Measurements from ENCODE around the gene WDFY4.

WDFY4 gene

DNA sequence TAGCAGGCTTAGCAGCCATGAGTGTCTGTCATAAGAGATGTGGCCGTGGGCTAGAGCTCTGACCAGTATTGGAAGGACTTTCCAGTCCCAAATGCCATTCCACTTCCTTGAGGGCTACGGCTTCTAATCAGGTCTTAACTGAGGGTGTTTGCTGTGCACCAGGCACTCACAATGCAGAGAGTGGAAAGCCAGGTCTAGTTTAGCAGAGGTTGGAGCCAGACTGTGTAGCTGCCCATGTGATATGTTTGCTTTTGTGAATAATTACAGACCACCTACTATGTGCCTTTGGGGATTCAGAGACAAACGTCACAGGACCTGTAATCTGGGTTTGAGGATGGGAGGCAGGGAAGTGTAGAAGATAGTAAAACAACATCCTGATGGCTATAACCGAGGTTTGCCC lies 79.8 kb downstream of the WDFY4 start:
- ChIA-PET CTCF (interaction anchor here (1.0 kb wide), 1 partner anchor 12 kb away, joined by 3 read pairs; no protein-coding TSS in a partner anchor), POLR2A (no interaction called here)
- DNase-seq (ENCODE audit: extremely low spot score) = no peak
- TF ChIP-seq ARNT (IDR thresholded peaks at IDR 0.05) = no peak
- TF ChIP-seq L3MBTL2 (conservative IDR thresholded peaks at IDR 0.05) = no peak
- TF ChIP-seq LEF1 (IDR thresholded peaks at IDR 0.05; ENCODE audit: borderline replicate concordance) = no peak
- TF ChIP-seq SUZ12 (IDR thresholded peaks at IDR 0.05) = no peak
- TF ChIP-seq FOXA1 (IDR thresholded peaks at IDR 0.05) = no peak
- TF ChIP-seq FOXM1 (IDR thresholded peaks at IDR 0.05; ENCODE audit: borderline replicate concordance) = no peak

DNA sequence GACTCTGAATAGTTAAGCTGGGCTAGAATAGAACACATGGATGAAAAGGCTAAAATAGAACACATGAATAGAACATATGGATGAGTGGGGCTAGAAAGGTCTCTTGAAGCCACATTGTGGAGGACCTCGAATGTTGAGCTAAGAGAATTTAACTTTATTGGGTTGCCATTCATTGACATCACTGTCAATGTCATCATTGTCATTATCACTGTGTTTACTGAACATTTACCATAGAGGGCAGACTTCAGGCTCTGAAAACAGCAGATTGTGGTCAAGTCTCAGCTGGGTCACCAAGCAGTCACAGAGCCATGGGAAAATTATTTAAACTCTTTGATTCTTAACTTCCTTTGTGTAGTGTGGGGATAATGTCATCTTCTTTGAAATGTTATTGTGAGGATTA lies 80.4 kb downstream of the WDFY4 start:
- ChIA-PET CTCF (interaction anchor here (1.0 kb wide), 1 partner anchor 11 kb away, joined by 3 read pairs; no protein-coding TSS in a partner anchor), POLR2A (no interaction called here)
- no peak for TF ChIP-seq CTBP1 (IDR thresholded peaks at IDR 0.05; ENCODE audit: borderline replicate concordance)
- no peak for TF ChIP-seq SP1 (IDR thresholded peaks at IDR 0.05)
- no peak for TF ChIP-seq BHLHE40 (IDR thresholded peaks at IDR 0.05; ENCODE audit: borderline replicate concordance)
- TF ChIP-seq, protein P1, sequence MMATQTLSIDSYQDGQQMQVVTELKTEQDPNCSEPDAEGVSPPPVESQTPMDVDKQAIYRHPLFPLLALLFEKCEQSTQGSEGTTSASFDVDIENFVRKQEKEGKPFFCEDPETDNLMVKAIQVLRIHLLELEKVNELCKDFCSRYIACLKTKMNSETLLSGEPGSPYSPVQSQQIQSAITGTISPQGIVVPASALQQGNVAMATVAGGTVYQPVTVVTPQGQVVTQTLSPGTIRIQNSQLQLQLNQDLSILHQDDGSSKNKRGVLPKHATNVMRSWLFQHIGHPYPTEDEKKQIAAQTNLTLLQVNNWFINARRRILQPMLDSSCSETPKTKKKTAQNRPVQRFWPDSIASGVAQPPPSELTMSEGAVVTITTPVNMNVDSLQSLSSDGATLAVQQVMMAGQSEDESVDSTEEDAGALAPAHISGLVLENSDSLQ (IDR thresholded peaks at IDR 0.05) = no peak
- no peak for TF ChIP-seq TARDBP (IDR thresholded peaks at IDR 0.05)
- TF ChIP-seq NFRKB (IDR thresholded peaks at IDR 0.05) = no peak
- no peak for TF ChIP-seq FOXM1 (IDR thresholded peaks at IDR 0.05; ENCODE audit: borderline replicate concordance)
- no peak for TF ChIP-seq ELF4 (IDR thresholded peaks at IDR 0.05)
- TF ChIP-seq ARNT (IDR thresholded peaks at IDR 0.05) = no peak
- no peak for TF ChIP-seq ZNF384 (IDR thresholded peaks at IDR 0.05)
- no peak for TF ChIP-seq HDGF (IDR thresholded peaks at IDR 0.05; ENCODE audit: borderline replicate concordance)
- TF ChIP-seq SUZ12 (IDR thresholded peaks at IDR 0.05) = no peak
- no peak for TF ChIP-seq LEF1 (IDR thresholded peaks at IDR 0.05; ENCODE audit: borderline replicate concordance)
- TF ChIP-seq FOXA1 (IDR thresholded peaks at IDR 0.05) = no peak
- TF ChIP-seq FOXK2 (IDR thresholded peaks at IDR 0.05) = no peak
- no peak for TF ChIP-seq L3MBTL2 (conservative IDR thresholded peaks at IDR 0.05)
- no peak for DNase-seq (ENCODE audit: extremely low spot score)

DNA sequence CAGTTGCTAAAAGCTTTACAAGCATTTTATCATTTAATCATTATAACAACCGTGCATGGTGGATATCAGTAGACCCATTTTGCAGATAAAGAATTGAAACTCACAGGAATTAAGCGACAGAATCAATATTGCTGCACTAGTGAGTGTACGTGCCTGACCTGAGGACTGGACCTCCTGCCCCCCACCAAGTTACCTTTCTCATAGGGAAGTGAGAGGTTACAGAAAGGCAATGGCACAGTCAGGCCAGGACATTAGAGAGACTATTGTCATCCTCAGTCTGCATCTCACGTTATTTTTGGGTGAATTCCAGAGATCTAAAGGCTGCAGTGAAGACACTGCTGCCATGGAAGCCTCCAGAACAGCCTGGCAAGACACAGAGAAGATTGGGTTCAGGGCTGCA lies 80.9 kb downstream of the WDFY4 start:
- TF ChIP-seq FOXK2 (IDR thresholded peaks at IDR 0.05) (no peak), SUZ12 (IDR thresholded peaks at IDR 0.05) (no peak), ARNT (IDR thresholded peaks at IDR 0.05) (no peak), BHLHE40 (IDR thresholded peaks at IDR 0.05; ENCODE audit: borderline replicate concordance) (no peak), ELF4 (IDR thresholded peaks at IDR 0.05) (no peak), TARDBP (IDR thresholded peaks at IDR 0.05) (no peak), L3MBTL2 (conservative IDR thresholded peaks at IDR 0.05) (no peak), FOXA1 (IDR thresholded peaks at IDR 0.05) (no peak), NFRKB (IDR thresholded peaks at IDR 0.05) (no peak)
- ChIA-PET POLR2A (no interaction called here), CTCF (interaction anchor here (1.0 kb wide), 1 partner anchor 11 kb away, joined by 3 read pairs; no protein-coding TSS in a partner anchor)
- DNase-seq (ENCODE audit: extremely low spot score) = no peak

DNA sequence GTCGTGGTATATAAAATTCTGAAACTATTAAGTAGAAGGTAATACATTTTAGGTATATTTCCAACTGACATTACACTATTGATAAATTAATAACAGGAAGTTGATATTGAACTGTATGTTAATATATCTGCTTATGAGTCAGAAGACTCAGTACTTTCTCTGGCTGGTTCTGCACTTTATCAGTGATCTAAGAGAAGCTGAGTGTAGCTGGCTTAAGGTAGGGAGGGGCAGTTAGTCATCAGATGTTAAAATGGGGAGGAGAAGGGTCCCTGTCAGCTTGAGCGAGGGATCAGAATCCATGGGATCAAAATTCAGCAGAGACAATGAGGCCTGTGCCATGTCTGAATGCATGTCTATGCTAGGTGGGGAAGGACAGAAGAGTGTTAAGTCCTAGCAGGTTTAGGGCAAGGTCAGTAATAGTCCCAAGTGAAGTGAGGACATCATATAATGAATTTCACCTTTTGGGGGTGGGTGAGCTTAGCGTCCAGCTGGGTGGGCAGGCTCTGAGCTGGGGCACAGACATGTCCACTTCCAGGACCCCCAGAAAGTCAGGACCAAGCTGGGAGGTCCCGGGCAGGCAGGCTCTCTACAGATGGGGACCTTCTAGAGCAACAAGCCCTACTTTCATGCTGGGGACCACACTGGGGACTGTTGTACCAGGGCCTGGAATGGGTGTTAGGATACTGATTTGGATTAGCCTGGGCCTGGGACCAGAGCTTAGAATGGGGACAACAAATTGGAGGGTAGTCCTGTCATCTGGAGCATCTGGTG lies 82.9 kb downstream of the WDFY4 start:
- POLR2A ChIA-PET = no interaction called here
- CTCF ChIA-PET = no interaction called here
- no peak for DNase-seq (ENCODE audit: extremely low spot score)
- TF ChIP-seq ARNT (IDR thresholded peaks at IDR 0.05) = no peak
- TF ChIP-seq ELF4 (IDR thresholded peaks at IDR 0.05) = no peak
- TF ChIP-seq CTBP1 (IDR thresholded peaks at IDR 0.05; ENCODE audit: borderline replicate concordance) = no peak
- TF ChIP-seq L3MBTL2 (conservative IDR thresholded peaks at IDR 0.05) = no peak
- TF ChIP-seq FOXM1 (IDR thresholded peaks at IDR 0.05; ENCODE audit: borderline replicate concordance) = no peak
- no peak for TF ChIP-seq FOXK2 (IDR thresholded peaks at IDR 0.05)

DNA sequence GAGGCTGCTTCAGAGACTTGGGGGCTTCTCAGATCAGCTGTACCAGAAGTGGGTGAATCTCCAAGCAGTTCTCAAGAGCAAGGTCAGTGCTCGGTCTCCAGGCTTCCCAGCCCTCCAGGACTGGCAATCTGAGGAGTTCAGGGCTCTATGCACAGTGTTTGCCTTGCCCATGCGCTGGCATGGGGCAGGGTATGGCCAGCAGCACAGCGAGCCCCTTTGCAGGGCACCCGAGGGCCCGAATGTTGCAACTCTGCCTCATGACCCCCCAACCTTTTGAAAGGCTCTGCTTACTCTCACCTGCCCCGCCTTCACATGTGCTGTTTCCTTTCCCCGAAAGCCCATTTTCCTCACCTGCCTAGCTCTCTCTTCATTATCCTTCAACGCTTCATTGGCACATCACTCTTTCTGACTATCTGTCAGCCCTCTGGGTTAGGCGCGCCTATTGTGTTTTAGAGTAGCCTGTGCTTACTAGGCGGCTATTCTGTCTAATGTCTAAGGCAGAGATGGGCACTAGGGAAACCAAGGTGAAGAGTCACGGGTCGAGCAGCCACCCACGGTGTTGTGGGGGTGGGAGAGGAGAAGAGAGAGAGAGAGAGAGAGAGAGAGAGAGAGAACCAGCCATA lies 83.6 kb downstream of the WDFY4 start:
- ChIA-PET CTCF (no interaction called here), POLR2A (no interaction called here)
- TF ChIP-seq FOXM1 (IDR thresholded peaks at IDR 0.05; ENCODE audit: borderline replicate concordance) (no peak), TARDBP (IDR thresholded peaks at IDR 0.05) (no peak), CTBP1 (IDR thresholded peaks at IDR 0.05; ENCODE audit: borderline replicate concordance) (no peak), LEF1 (IDR thresholded peaks at IDR 0.05; ENCODE audit: borderline replicate concordance) (no peak), HDGF (IDR thresholded peaks at IDR 0.05; ENCODE audit: borderline replicate concordance) (no peak), FOXA1 (IDR thresholded peaks at IDR 0.05) (no peak), BHLHE40 (IDR thresholded peaks at IDR 0.05; ENCODE audit: borderline replicate concordance) (no peak), ZNF384 (IDR thresholded peaks at IDR 0.05) (no peak), SP1 (IDR thresholded peaks at IDR 0.05) (no peak)
- TF ChIP-seq, protein P1 (IDR thresholded peaks at IDR 0.05) = no peak

DNA sequence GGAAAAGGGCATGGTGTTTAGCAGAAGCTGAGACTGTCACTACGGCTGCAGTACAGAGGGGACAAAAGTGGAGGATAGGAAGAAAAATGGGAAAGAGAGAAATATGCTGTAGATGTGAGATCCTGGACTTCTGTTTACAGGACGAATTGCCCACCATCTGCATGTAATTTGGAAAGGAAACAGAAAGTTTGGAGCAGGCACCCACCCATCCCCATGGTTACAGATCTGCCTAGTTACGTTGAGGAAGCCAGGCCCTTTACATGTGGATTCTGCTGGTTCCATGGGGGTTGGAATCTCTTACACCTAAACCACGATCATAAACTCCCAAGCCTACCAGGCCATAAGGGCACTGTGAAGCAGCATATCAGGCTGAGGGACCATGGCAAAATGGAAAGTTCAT lies 84.3 kb downstream of the WDFY4 start:
- POLR2A ChIA-PET = no interaction called here
- no peak for DNase-seq (ENCODE audit: extremely low spot score)
- TF ChIP-seq NFRKB (IDR thresholded peaks at IDR 0.05) (no peak), FOXK2 (IDR thresholded peaks at IDR 0.05) (no peak), FOXM1 (IDR thresholded peaks at IDR 0.05; ENCODE audit: borderline replicate concordance) (no peak), CTBP1 (IDR thresholded peaks at IDR 0.05; ENCODE audit: borderline replicate concordance) (no peak), BHLHE40 (IDR thresholded peaks at IDR 0.05; ENCODE audit: borderline replicate concordance) (no peak), ZNF384 (IDR thresholded peaks at IDR 0.05) (no peak), ELF4 (IDR thresholded peaks at IDR 0.05) (no peak), TARDBP (IDR thresholded peaks at IDR 0.05) (no peak), L3MBTL2 (conservative IDR thresholded peaks at IDR 0.05) (no peak), LEF1 (IDR thresholded peaks at IDR 0.05; ENCODE audit: borderline replicate concordance) (no peak), SP1 (IDR thresholded peaks at IDR 0.05) (no peak), FOXA1 (IDR thresholded peaks at IDR 0.05) (no peak)
- TF ChIP-seq, protein P1 (IDR thresholded peaks at IDR 0.05) = no peak
- CTCF ChIA-PET = no interaction called here

More for the DNA sequence above, 83.6 kb downstream of the WDFY4 start:
- no peak for DNase-seq (ENCODE audit: extremely low spot score)

Measured in HEK293T (cell line).